Skeletal muscle cell (primary cell): ENCODE measurements around the gene ZNF581.
A peak's percentile ranks its signal among the peaks of the same experiment; 100 is the strongest.

Experiments used
- DNase-seq: peaks from one replicate; pipeline ENCODE4 v3.0.0-alpha.2; 2010; ENCODE audit warnings: low read depth
- H3K4me3 ChIP-seq: 2 replicates; pipeline ENCODE4 v1.5.1; 2011; ENCODE audit warnings: low read depth, mild to moderate bottlenecking, control low read depth, low read length, moderate library complexity

ZNF581 gene

GRCh38 chr19:55643003-55643886 is at the start of gene ZNF581:
ZNF581 (plus strand) TSS chr19:55643649; CDS start chr19:55644572, 923 bp downstream.
- peak within 1 kb of the TSS; percentile 92 for H3K4me3 ChIP-seq
- peak; percentile 40 for DNase-seq

GRCh38 chr19:55594996-55595545 is 48.4 kb upstream of the ZNF581 start:
- no peak overlapping the region for H3K4me3 ChIP-seq
- DNase-seq, result no peak

- DNase-seq, result no peak
- H3K4me3 ChIP-seq, result no peak overlapping the region
Measured at GRCh38 chr19:55596304-55596703, 47.1 kb upstream of the ZNF581 start.

- no peak overlapping the region for H3K4me3 ChIP-seq
Measured at GRCh38 chr19:55597501-55597921, 45.9 kb upstream of the ZNF581 start.

GRCh38 chr19:55598034-55598433 is 45.4 kb upstream of the ZNF581 start:
- no peak overlapping the region for H3K4me3 ChIP-seq
- no peak for DNase-seq

More at GRCh38 chr19:55597501-55597921, 45.9 kb upstream of the ZNF581 start:
- no peak for DNase-seq

GRCh38 chr19:55598719-55599467 is 44.6 kb upstream of the ZNF581 start:
- peak overlapping the region; percentile 82 for H3K4me3 ChIP-seq
- DNase-seq, result peak; percentile 79

- H3K4me3 ChIP-seq, result peak within 1 kb of the TSS; percentile 82
- peak; percentile 97 for DNase-seq
Measured at GRCh38 chr19:55599468-55599841, 44.0 kb upstream of the ZNF581 start, which contains the start of gene FIZ1. FIZ1 (minus strand) TSS chr19:55599517; CDS start chr19:55597865, 1,652 bp downstream.

- peak; percentile 53 for DNase-seq
- H3K4me3 ChIP-seq, result peak within 1 kb of the TSS; percentile 82
Measured at GRCh38 chr19:55599842-55600661, 43.4 kb upstream of the ZNF581 start, which contains the start of gene ZNF524. ZNF524 (plus strand) TSS chr19:55600288; CDS start chr19:55602113, 1,825 bp downstream.

- no peak for DNase-seq
Measured at GRCh38 chr19:55600662-55601028, 42.8 kb upstream of the ZNF581 start.

GRCh38 chr19:55601084-55601483 is 42.4 kb upstream of the ZNF581 start:
- peak overlapping the region; percentile 82 for H3K4me3 ChIP-seq
- DNase-seq, result no peak

More at GRCh38 chr19:55600662-55601028, 42.8 kb upstream of the ZNF581 start:
- peak overlapping the region; percentile 82 for H3K4me3 ChIP-seq

- no peak for DNase-seq
- no peak overlapping the region for H3K4me3 ChIP-seq
Measured at GRCh38 chr19:55602104-55603001, 41.1 kb upstream of the ZNF581 start.

GRCh38 chr19:55603115-55603514 is 40.3 kb upstream of the ZNF581 start:
- no peak for DNase-seq
- no peak overlapping the region for H3K4me3 ChIP-seq

- H3K4me3 ChIP-seq, result no peak overlapping the region
- DNase-seq, result no peak
Measured at GRCh38 chr19:55603581-55604292, 39.7 kb upstream of the ZNF581 start.

GRCh38 chr19:55605207-55605636 is 38.2 kb upstream of the ZNF581 start:
- peak overlapping the region; percentile 95 for H3K4me3 ChIP-seq
- DNase-seq, result peak; percentile 88

- H3K4me3 ChIP-seq, result peak within 1 kb of the TSS; percentile 95
- DNase-seq, result peak; percentile 61
Measured at GRCh38 chr19:55605637-55606470, 37.6 kb upstream of the ZNF581 start, which contains the start of gene ZNF865. ZNF865 (plus strand) TSS chr19:55605647; CDS start chr19:55613619, 7,972 bp downstream.

- H3K4me3 ChIP-seq, result peak overlapping the region; percentile 95
- DNase-seq, result no peak
Measured at GRCh38 chr19:55606471-55606787, 37.0 kb upstream of the ZNF581 start.

- no peak for DNase-seq
- H3K4me3 ChIP-seq, result peak overlapping the region; percentile 95
Measured at GRCh38 chr19:55606817-55607216, 36.6 kb upstream of the ZNF581 start.
